SK-N-SH treated with all-trans-retinoic acid at 6 μM for 48 hours (cell line): ENCODE data around the gene DDX31.
A peak's percentile ranks its signal among the peaks of the same experiment; 100 is the strongest.

Source experiments
- ATAC-seq: fragments of 200-7000 bp; cut with Tn5 transposase; 3 replicates; pipeline ENCODE4 v1.9.1; 2020; ENCODE audit warnings: mild to moderate bottlenecking, moderate library complexity
- ARNTL ChIP-seq: fragments of 450-650 bp; formaldehyde crosslinking; IDR thresholded peaks from 2 replicates; pipeline ENCODE4 v1.5.0; 2020; ENCODE audit warnings: low read depth, mild to moderate bottlenecking, moderate library complexity, borderline replicate concordance
- BACH2 ChIP-seq: fragments of 250-450 bp; sonication (Bioruptor Pico); IDR thresholded peaks from 2 replicates; pipeline ENCODE4 v1.9.0; 2021; ENCODE audit warnings: mild to moderate bottlenecking, borderline replicate concordance
- CREB5 ChIP-seq: fragments of 250-450 bp; sonication (Bioruptor Pico); IDR thresholded peaks from 2 replicates; pipeline ENCODE4 v1.5.1; 2020; ENCODE audit warnings: low read depth, mild to moderate bottlenecking, moderate library complexity
- CSDC2 ChIP-seq: fragments of 250-450 bp; sonication (Bioruptor Pico); IDR thresholded peaks from 2 replicates; pipeline ENCODE4 v1.5.0; 2020; ENCODE audit warnings: mild to moderate bottlenecking, moderate library complexity
- CSRNP3 ChIP-seq: fragments of 250-450 bp; sonication (Bioruptor Pico); IDR thresholded peaks from 2 replicates; pipeline ENCODE4 v1.5.1; 2021; ENCODE audit warnings: mild to moderate bottlenecking, moderate library complexity
- ESRRG ChIP-seq: fragments of 250-450 bp; sonication (Bioruptor Pico); IDR thresholded peaks from 2 replicates; pipeline ENCODE4 v1.6.1; 2021; ENCODE audit warnings: mild to moderate bottlenecking
- GLIS3 ChIP-seq: fragments of 250-450 bp; sonication (Bioruptor Pico); IDR thresholded peaks from 2 replicates; pipeline ENCODE4 v1.5.0; 2020; ENCODE audit warnings: mild to moderate bottlenecking, moderate library complexity
- ISL1 ChIP-seq: fragments of 250-450 bp; sonication (Bioruptor Pico); IDR thresholded peaks from 2 replicates; pipeline ENCODE4 v2.1.2; 2022; ENCODE audit warnings: mild to moderate bottlenecking, moderate library complexity
- OSR1 ChIP-seq: fragments of 250-450 bp; sonication (Bioruptor Pico); IDR thresholded peaks from 2 replicates; pipeline ENCODE4 v1.8.0; 2022; ENCODE audit warnings: moderate library complexity, mild to moderate bottlenecking, inconsistent platforms
- PATZ1 ChIP-seq: fragments of 250-450 bp; sonication (Bioruptor Pico); IDR thresholded peaks from 2 replicates; pipeline ENCODE4 v1.8.0; 2020; ENCODE audit warnings: mild to moderate bottlenecking, moderate library complexity, borderline replicate concordance
- POU6F1 ChIP-seq: fragments of 250-450 bp; sonication (Bioruptor Pico); IDR thresholded peaks from 2 replicates; pipeline ENCODE4 v1.8.0; 2021; ENCODE audit warnings: low read depth, mild to moderate bottlenecking, moderate library complexity, borderline replicate concordance
- PPARA ChIP-seq: fragments of 250-450 bp; sonication (Bioruptor Pico); IDR thresholded peaks from 2 replicates; pipeline ENCODE4 v1.5.0; 2020; ENCODE audit warnings: mild to moderate bottlenecking, borderline replicate concordance
- RARB ChIP-seq: fragments of 250-450 bp; sonication (Bioruptor Pico); IDR thresholded peaks from 2 replicates; pipeline ENCODE4 v1.8.0; 2021; ENCODE audit warnings: mild to moderate bottlenecking, moderate library complexity
- SNAI2 ChIP-seq: fragments of 250-450 bp; sonication (Bioruptor Pico); IDR thresholded peaks from 2 replicates; pipeline ENCODE4 v1.5.0; 2020; ENCODE audit warnings: mild to moderate bottlenecking, moderate library complexity
- TCF4 ChIP-seq: fragments of 250-450 bp; sonication (Bioruptor Pico); IDR thresholded peaks from 2 replicates; pipeline ENCODE4 v1.8.0; 2021; ENCODE audit warnings: mild to moderate bottlenecking, moderate library complexity, borderline replicate concordance
- TOX ChIP-seq: fragments of 250-450 bp; sonication (Bioruptor Pico); IDR thresholded peaks from 2 replicates; pipeline ENCODE4 v1.8.0; 2021; ENCODE audit warnings: mild to moderate bottlenecking, moderate library complexity, borderline replicate concordance
- TSHZ2 ChIP-seq: fragments of 250-450 bp; sonication (Bioruptor Pico); IDR thresholded peaks from 2 replicates; pipeline ENCODE4 v1.5.0; 2020; ENCODE audit warnings: mild to moderate bottlenecking, moderate library complexity
- ZC3H10 ChIP-seq: fragments of 250-450 bp; sonication (Bioruptor Pico); IDR thresholded peaks from 2 replicates; pipeline ENCODE4 v1.5.1; 2021; ENCODE audit warnings: mild to moderate bottlenecking, moderate library complexity
- ZFP3 ChIP-seq: fragments of 250-450 bp; sonication (Bioruptor Pico); IDR thresholded peaks from 2 replicates; pipeline ENCODE4 v1.5.0; 2020; ENCODE audit warnings: mild to moderate bottlenecking, moderate library complexity
- ZFP30 ChIP-seq: fragments of 450-650 bp; formaldehyde crosslinking; IDR thresholded peaks from 2 replicates; pipeline ENCODE4 v1.5.0; 2022; ENCODE audit warnings: mild to moderate bottlenecking, moderate library complexity
- ZNF565 ChIP-seq: fragments of 450-650 bp; formaldehyde crosslinking; conservative IDR thresholded peaks from 2 replicates; pipeline ENCODE4 v1.5.0; 2020; ENCODE audit warnings: low read depth, mild to moderate bottlenecking, moderate library complexity
- ZNF8 ChIP-seq: fragments of 450-650 bp; formaldehyde crosslinking; IDR thresholded peaks from 2 replicates; pipeline ENCODE4 v1.5.0; 2020; ENCODE audit warnings: mild to moderate bottlenecking, moderate library complexity

DDX31 gene

GRCh38 chr9:132699956-132700355 lies 30.2 kb upstream of the DDX31 start (continued):
- TF ChIP-seq PATZ1 (CRISPR knock-in tag) (no peak), TCF4 (CRISPR knock-in tag) (no peak), TOX (no peak), CREB5 (no peak), POU6F1 (no peak), ESRRG (CRISPR knock-in tag) (no peak), CSDC2 (no peak)

- ATAC-seq: no peak
- TF ChIP-seq ZC3H10 (CRISPR knock-in tag) (no peak), PATZ1 (CRISPR knock-in tag) (no peak), ISL1 (0 out of 2 replicates have a peak, but pooled peaks have one; percentile 7), ZFP30 (CRISPR knock-in tag) (no peak)
These were observed 29.2 kb upstream of the DDX31 start for GRCh38 chr9:132698989-132699388.

GRCh38 chr9:132697230-132697629 lies 27.4 kb upstream of the DDX31 start:
- TF ChIP-seq ARNTL (CRISPR knock-in tag) (no peak), RARB (CRISPR knock-in tag) (no peak), ZNF8 (no peak), ZFP3 (no peak), SNAI2 (no peak), CSDC2 (no peak), PPARA (CRISPR knock-in tag) (no peak), ESRRG (CRISPR knock-in tag) (no peak)
- TF ChIP-seq, all 23 proteins: peak for 0
- ATAC-seq: no peak

- ATAC-seq: no peak
- no peak for TF ChIP-seq SNAI2
- no peak for TF ChIP-seq ZFP3
- no peak for TF ChIP-seq PATZ1 (CRISPR knock-in tag)
- no peak for TF ChIP-seq CSDC2
- TF ChIP-seq OSR1 (CRISPR knock-in tag): no peak
- no peak for TF ChIP-seq TOX
- no peak for TF ChIP-seq ISL1
- TF ChIP-seq GLIS3 (CRISPR knock-in tag): no peak
- TF ChIP-seq BACH2: no peak
- TF ChIP-seq PPARA (CRISPR knock-in tag): no peak
- no peak for TF ChIP-seq POU6F1
- TF ChIP-seq ZC3H10 (CRISPR knock-in tag): no peak
- TF ChIP-seq ZFP30 (CRISPR knock-in tag): no peak
- no peak for TF ChIP-seq CSRNP3
- no peak for TF ChIP-seq ZNF565 (CRISPR knock-in tag)
- TF ChIP-seq TSHZ2 (CRISPR knock-in tag): no peak
- no peak for TF ChIP-seq RARB (CRISPR knock-in tag)
- no peak for TF ChIP-seq TCF4 (CRISPR knock-in tag)
These were observed 24.4 kb upstream of the DDX31 start for GRCh38 chr9:132694144-132694543.
